Measurements from ENCODE around the gene RNF144A. TPM values are rescaled to one million over a fixed set of nuclear protein-coding genes. Genes with fewer than 3 reads are reported as not detected.

Gene RNF144A
- total RNA-seq, 6 experiments from 2014 or later, result 1.2 to 3.2 (median 2.0) TPM

DNA sequence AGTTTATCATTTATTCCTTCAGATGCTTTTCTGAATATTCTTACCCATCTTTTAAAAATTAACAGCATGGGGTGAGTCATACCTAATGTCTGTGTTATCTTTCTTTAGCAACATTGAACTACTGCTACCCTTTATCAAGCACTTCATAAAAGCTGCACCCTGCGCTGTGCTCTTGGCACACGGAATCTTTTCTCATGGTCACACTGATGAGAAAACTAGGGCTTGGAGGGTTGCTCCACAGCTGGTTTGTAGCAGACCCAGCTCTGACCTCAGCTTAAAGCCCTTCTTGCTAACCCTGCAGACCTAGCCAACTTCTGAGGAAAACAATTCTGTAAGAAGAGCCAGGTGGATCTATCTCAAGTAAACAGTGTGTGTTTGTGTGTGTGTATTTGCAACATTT, 106.3 kb downstream of the RNF144A start:
- Histone ChIP-seq H3K27me3 (no peaks in the 10 kb centered on the region), H3K4me1 (no peaks in the 10 kb centered on the region), H3K27ac (no peak overlapping the region), H3K36me3 (no peaks in the 10 kb centered on the region), H3K4me3 (no peak overlapping the region), H3K9me3 (no peaks in the 10 kb centered on the region)
- WGBS (ENCODE audit: insufficient coverage, low coverage, low lambda C conversion rate, missing lambda C conversion rate), result 58% methylated on average over 2 of the region's 2 CpGs
- DNase-seq (no peak), ATAC-seq (peak in 1 of 4 donors; percentile 66)
- intact Hi-C loops (cut with DNase I), result no loop called here
- TF ChIP-seq, protein P1, sequence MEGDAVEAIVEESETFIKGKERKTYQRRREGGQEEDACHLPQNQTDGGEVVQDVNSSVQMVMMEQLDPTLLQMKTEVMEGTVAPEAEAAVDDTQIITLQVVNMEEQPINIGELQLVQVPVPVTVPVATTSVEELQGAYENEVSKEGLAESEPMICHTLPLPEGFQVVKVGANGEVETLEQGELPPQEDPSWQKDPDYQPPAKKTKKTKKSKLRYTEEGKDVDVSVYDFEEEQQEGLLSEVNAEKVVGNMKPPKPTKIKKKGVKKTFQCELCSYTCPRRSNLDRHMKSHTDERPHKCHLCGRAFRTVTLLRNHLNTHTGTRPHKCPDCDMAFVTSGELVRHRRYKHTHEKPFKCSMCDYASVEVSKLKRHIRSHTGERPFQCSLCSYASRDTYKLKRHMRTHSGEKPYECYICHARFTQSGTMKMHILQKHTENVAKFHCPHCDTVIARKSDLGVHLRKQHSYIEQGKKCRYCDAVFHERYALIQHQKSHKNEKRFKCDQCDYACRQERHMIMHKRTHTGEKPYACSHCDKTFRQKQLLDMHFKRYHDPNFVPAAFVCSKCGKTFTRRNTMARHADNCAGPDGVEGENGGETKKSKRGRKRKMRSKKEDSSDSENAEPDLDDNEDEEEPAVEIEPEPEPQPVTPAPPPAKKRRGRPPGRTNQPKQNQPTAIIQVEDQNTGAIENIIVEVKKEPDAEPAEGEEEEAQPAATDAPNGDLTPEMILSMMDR (IDR thresholded peaks at IDR 0.05), result no peak
- no peak for TF ChIP-seq POLR2A (IDR thresholded peaks at IDR 0.05)

DNA sequence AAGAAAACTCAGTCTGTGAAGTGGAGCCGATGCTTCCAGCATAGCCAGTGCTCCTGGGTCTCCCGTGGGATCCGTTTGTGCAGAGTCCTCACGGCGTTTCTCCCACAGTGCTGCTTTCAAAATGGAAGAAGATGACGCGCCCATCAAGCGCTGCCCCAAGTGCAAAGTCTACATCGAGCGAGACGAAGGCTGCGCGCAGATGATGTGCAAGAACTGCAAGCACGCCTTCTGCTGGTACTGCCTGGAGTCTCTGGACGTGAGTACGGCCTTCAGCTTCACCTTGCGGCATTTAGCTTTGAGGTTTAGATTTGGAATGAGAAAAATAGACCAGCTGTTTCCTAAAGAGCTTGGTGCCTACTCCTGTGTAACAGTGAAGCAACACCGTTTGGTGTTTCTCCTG, 107.0 kb downstream of the RNF144A start:
- TF ChIP-seq, protein P1 (IDR thresholded peaks at IDR 0.05), result no peak
- TF ChIP-seq POLR2A (IDR thresholded peaks at IDR 0.05), result no peak
- H3K27me3 ChIP-seq, result no peaks in the 10 kb centered on the region
- H3K36me3 ChIP-seq, result no peaks in the 10 kb centered on the region
- no peaks in the 10 kb centered on the region for H3K4me1 ChIP-seq
- H3K27ac ChIP-seq, result no peak overlapping the region
- no peak for DNase-seq
- ATAC-seq, result no peak
- WGBS (ENCODE audit: insufficient coverage, low coverage, low lambda C conversion rate, missing lambda C conversion rate), result 86% methylated on average over 14 of the region's 18 CpGs
- no peak overlapping the region for H3K4me3 ChIP-seq
- no peaks in the 10 kb centered on the region for H3K9me3 ChIP-seq
- intact Hi-C loops (cut with DNase I), result no loop called here

GRCh38 chr2:7025082-7025481, 107.9 kb downstream of the RNF144A start:
- Histone ChIP-seq H3K4me3 (no peak overlapping the region), H3K36me3 (no peaks in the 10 kb centered on the region), H3K9me3 (no peaks in the 10 kb centered on the region), H3K4me1 (no peaks in the 10 kb centered on the region), H3K27ac (no peak overlapping the region), H3K27me3 (no peaks in the 10 kb centered on the region)
- no peak for ATAC-seq
- intact Hi-C loops (cut with DNase I), result no loop called here
- WGBS (ENCODE audit: insufficient coverage, low coverage, low lambda C conversion rate, missing lambda C conversion rate), result 88% methylated on average over 6 of the region's 9 CpGs
- TF ChIP-seq, protein P1 (IDR thresholded peaks at IDR 0.05), result no peak
- no peak for TF ChIP-seq POLR2A (IDR thresholded peaks at IDR 0.05)
- no peak for DNase-seq

GRCh38 chr2:7026742-7027141, 109.5 kb downstream of the RNF144A start:
- Histone ChIP-seq H3K36me3 (no peaks in the 10 kb centered on the region), H3K9me3 (no peaks in the 10 kb centered on the region), H3K4me1 (no peaks in the 10 kb centered on the region), H3K27me3 (no peaks in the 10 kb centered on the region), H3K27ac (no peak overlapping the region), H3K4me3 (no peak overlapping the region)
- ATAC-seq, result peak; percentile 18 to 74 (median 44)
- intact Hi-C loops (cut with DNase I), result no loop called here
- no peak for TF ChIP-seq POLR2A (IDR thresholded peaks at IDR 0.05)
- TF ChIP-seq, protein P1 (IDR thresholded peaks at IDR 0.05), result no peak
- no peak for DNase-seq
- WGBS (ENCODE audit: insufficient coverage, low coverage, low lambda C conversion rate, missing lambda C conversion rate), result 70% methylated on average over 7 of the region's 8 CpGs

GRCh38 chr2:7027411-7027810, 110.2 kb downstream of the RNF144A start:
- 47% methylated on average over 4 of the region's 4 CpGs for WGBS (ENCODE audit: insufficient coverage, low coverage, low lambda C conversion rate, missing lambda C conversion rate)
- Histone ChIP-seq H3K27ac (no peak overlapping the region), H3K4me1 (no peaks in the 10 kb centered on the region), H3K9me3 (no peaks in the 10 kb centered on the region), H3K4me3 (no peak overlapping the region), H3K36me3 (no peaks in the 10 kb centered on the region), H3K27me3 (no peaks in the 10 kb centered on the region)
- DNase-seq (no peak), ATAC-seq (no peak)
- TF ChIP-seq POLR2A (IDR thresholded peaks at IDR 0.05), result no peak
- TF ChIP-seq, protein P1 (IDR thresholded peaks at IDR 0.05), result no peak
- intact Hi-C loops (cut with DNase I), result no loop called here

Measured in right lobe of liver (tissue), 6 donors.